Adrenal gland (tissue), 12 donors: ENCODE measurements around the gene NR3C1. TPM values are rescaled to one million over a fixed set of nuclear protein-coding genes. Genes with fewer than 3 reads are reported as not detected.

ENCODE experiments used
- DNase-seq, 7 donors: peaks; one replicate each; pipeline ENCODE4 v3.0.0-alpha.2; 2019 to 2020
- H3K27ac ChIP-seq, 5 donors: fragments of 200-600 bp; sonication (generic) in 4 of 5; 1 replicate in 3 of 5; 2 replicates in 2 of 5; pipeline versions ENCODE4 v1.5.1 to v1.8.0; 2016 to 2020; ENCODE audit warnings: mild to moderate bottlenecking in 1 of 5
- H3K27me3 ChIP-seq: fragments of 200-600 bp; 2 replicates; pipeline ENCODE4 v1.8.0; 2021
- H3K36me3 ChIP-seq, 2 donors: fragments of 200-600 bp; replicated peaks in 1 of 2; 1 replicate in 1 of 2; 2 replicates in 1 of 2; pipeline versions ENCODE4 v1.5.1 to v1.8.0; 2018 to 2022
- H3K4me1 ChIP-seq, 2 donors: fragments of 200-600 bp; replicated peaks in 1 of 2; 1 replicate in 1 of 2; 2 replicates in 1 of 2; pipeline versions ENCODE4 v1.5.1 to v1.8.0; 2018 to 2021
- H3K4me3 ChIP-seq, 4 donors: fragments of 200-600 bp; sonication (generic) in 3 of 4; one replicate each; pipeline ENCODE4 v1.5.1; 2016 to 2018
- H3K9me3 ChIP-seq, 3 donors: fragments of 200-600 bp; sonication (generic) in 1 of 3; replicated peaks in 1 of 3; 1 replicate in 2 of 3; 2 replicates in 1 of 3; pipeline versions ENCODE4 v1.5.1 to v1.8.0; 2016 to 2021
- CTCF ChIP-seq, 6 experiments: fragments of 450-650 bp in 4 of 6; fragments of 200-600 bp in 2 of 6; sonication (generic) in 1 of 6; IDR thresholded peaks; 1 replicate in 5 of 6; 2 replicates in 1 of 6; pipeline versions ENCODE4 v1.5.1 to v1.8.0; 2016 to 2021; ENCODE audit warnings: antibody characterized with exemption in 6 of 6, mild to moderate bottlenecking in 2 of 6, moderate library complexity in 1 of 6
- POLR2A ChIP-seq, 2 donors: fragments of 450-650 bp; IDR thresholded peaks; one replicate each; pipeline ENCODE4 v1.6.1; 2017; ENCODE audit warnings: antibody characterized with exemption in 2 of 2, mild to moderate bottlenecking in 2 of 2, moderate library complexity in 1 of 2
- WGBS, 4 donors: extraction: QIAGEN DNeasy Blood & Tissue Kit in 2 of 4; methylation state at CpG; one replicate each; pipeline versions ENCODE4 v1.1.5 to v1.1.7; 2013 to 2017; 5-methylcytosine and 5-hydroxymethylcytosine counted together
- intact Hi-C, 2 donors: fragments of 100-400 bp; cut with DNase I; formaldehyde crosslinking; loops; one replicate each; pipeline versions ENCODE4 v1.14.1 to v1.15.0; 2022 to 2023
- polyA plus RNA-seq, 3 donors: library from polyadenylated mRNA; stranded (reverse); fragments of 200-250 nt in 2 of 3; fragments of 350-450 nt in 1 of 3; fragmentation: Illumina TruSeq in 1 of 3; extraction: RNeasy Lipid Tissue Mini Kit (QIAGEN cat#74804) in 1 of 3; gene quantifications; one replicate each; pipeline ENCODE4 v1.2.3, GENCODE V29; 2013 to 2014
- total RNA-seq, 9 donors: library from RNA; depleted of rRNA in 4 of 9; stranded (reverse); fragments of >200 nt in 4 of 9; fragments of 120-200 nt in 1 of 9; fragmentation: NEBNext Ultra II Directional in 1 of 9; extraction: Animal tissue kit (Norgen Biotek cat#: 25700) in 1 of 9; gene quantifications; one replicate each; pipeline versions ENCODE4 v1.1.0 to v1.2.4, GENCODE V29; 2013 to 2023
- donor health status: healthy with polysubstance abuse.
- donor health status: Bipolar disorder and iron deficiency.
- donor health status: DM: yes; HTN: yes; CAD: no.
- donor health status: DM: no; HTN: no; CAD: no.
- donor health status: DM: no; HTN: no; CAD: no.
- donor health status: DM: yes; HTN: yes; CAD: no.

Gene NR3C1
- total and polyA plus RNA-seq, 12 donors: 7.5 to 35.5 (median 24.5) TPM

- H3K27me3 ChIP-seq: no peaks in the 10 kb centered on the region
- TF ChIP-seq POLR2A (IDR thresholded peaks at IDR 0.05) (no peak), CTCF (IDR thresholded peaks at IDR 0.05) (no peak)
- no peak for DNase-seq
- no peaks in the 10 kb centered on the region for H3K36me3 ChIP-seq
- 92 to 95% (median 93%) methylated on average over 2 of the region's 2 CpGs for WGBS, 4 donors
- no peaks in the 10 kb centered on the region for H3K9me3 ChIP-seq
- H3K4me3 ChIP-seq: no peak overlapping the region
- no peak overlapping the region for H3K27ac ChIP-seq
- intact Hi-C loops: no loop called here
- no peaks in the 10 kb centered on the region for H3K4me1 ChIP-seq
Observed at GRCh38 chr5:143306040-143306439, 97.4 kb downstream of the NR3C1 start.

GRCh38 chr5:143304836-143305475, 98.5 kb downstream of the NR3C1 start:
- intact Hi-C loops: no loop called here
- Histone ChIP-seq H3K4me3 (no peak overlapping the region), H3K9me3 (no peaks in the 10 kb centered on the region), H3K4me1 (no peaks in the 10 kb centered on the region), H3K27ac (no peak overlapping the region), H3K27me3 (no peaks in the 10 kb centered on the region), H3K36me3 (peaks cover 0 to 5% of the 10 kb centered on the region in 2 donors)
- TF ChIP-seq CTCF (IDR thresholded peaks at IDR 0.05) (no peak), POLR2A (IDR thresholded peaks at IDR 0.05) (no peak)
- 85 to 93% (median 89%) methylated on average over 2 of the region's 2 CpGs for WGBS, 4 donors
- no peak for DNase-seq

DNA sequence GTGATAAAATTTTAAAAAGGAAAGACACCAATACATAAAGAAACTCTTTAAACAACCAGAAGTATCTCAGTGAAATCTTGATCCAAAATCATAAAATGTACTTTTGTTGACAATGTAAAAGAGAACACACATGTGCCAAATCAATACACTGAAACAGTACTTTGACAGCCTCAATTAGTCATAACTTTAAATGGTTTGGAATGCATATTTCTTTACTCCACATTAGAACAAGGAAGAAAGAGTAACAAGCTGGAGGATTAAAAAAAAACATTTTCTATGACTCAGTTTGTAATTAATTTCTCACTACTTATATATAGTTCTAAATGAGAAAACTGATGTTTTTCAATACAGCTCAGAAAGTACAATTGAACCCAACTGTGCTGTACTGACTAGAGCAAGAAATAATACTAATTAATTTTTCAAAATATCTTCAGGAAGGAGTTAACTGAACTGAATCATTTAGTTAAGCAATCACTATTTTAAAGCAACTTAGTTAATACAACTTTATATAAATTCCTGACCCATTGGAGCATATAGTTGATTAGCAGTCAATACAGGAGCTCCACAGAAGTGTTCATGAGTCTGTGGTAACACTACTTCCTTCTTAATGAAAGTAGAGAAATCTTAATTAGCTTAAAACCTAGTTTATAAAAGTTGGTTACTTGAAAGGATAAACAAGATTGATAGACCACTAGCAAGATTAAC, 101.0 kb downstream of the NR3C1 start:
- TF ChIP-seq CTCF (IDR thresholded peaks at IDR 0.05): no peak
- no peak for TF ChIP-seq POLR2A (IDR thresholded peaks at IDR 0.05)
- intact Hi-C loops: no loop called here
- peaks cover 0 to 17% of the 10 kb centered on the region in 2 donors for H3K36me3 ChIP-seq

DNA sequence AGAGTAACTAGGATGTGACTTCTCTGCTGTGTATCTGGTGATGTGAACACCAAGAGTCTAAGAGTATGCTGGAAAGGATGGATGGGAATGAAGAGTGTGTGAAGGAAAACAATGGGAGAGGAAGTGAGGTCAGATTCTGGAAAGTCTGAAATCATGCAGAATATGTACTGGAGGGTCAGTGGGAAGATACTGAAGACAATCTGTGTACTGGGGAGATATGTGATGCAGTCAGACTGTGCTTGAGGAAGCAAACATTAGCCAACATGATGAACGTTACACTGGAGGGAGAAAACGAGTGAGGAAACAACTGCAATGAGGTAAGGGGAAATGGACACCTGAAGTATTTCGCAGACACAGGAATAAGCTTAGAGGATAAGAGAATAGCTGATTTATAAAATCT, 105.7 kb downstream of the NR3C1 start:
- 78 to 80% (median 79%) methylated on average over 3 of the region's 3 CpGs for whole genome bisulfite sequencing, 4 donors
- no peak for TF ChIP-seq CTCF (IDR thresholded peaks at IDR 0.05)
- TF ChIP-seq POLR2A (IDR thresholded peaks at IDR 0.05): no peak
- no peak for DNase-seq
- no peaks in the 10 kb centered on the region for H3K27me3 ChIP-seq
- H3K4me1 ChIP-seq: no peaks in the 10 kb centered on the region
- no peaks in the 10 kb centered on the region for H3K9me3 ChIP-seq
- H3K36me3 ChIP-seq: peaks cover 0 to 32% of the 10 kb centered on the region in 2 donors
- H3K4me3 ChIP-seq: no peak overlapping the region
- no peak overlapping the region for H3K27ac ChIP-seq
- intact Hi-C loops: no loop called here

More for the DNA sequence above, 101.0 kb downstream of the NR3C1 start:
- H3K9me3 ChIP-seq: no peaks in the 10 kb centered on the region
- no peak overlapping the region for H3K27ac ChIP-seq
- H3K4me1 ChIP-seq: no peaks in the 10 kb centered on the region
- H3K4me3 ChIP-seq: no peak overlapping the region
- DNase-seq: no peak
- H3K27me3 ChIP-seq: no peaks in the 10 kb centered on the region
